Activated naive CD4-positive, alpha-beta T cell treated with anti-CD3 and anti-CD28 coated beads for 36 hours (primary cell): ENCODE data around the gene SYNDIG1. TPM values are rescaled to one million over a fixed set of nuclear protein-coding genes. Genes with fewer than 3 reads are reported as not detected.

ENCODE experiments used
- CTCF ChIA-PET: fragments of 350-600 bp; sonication (Branson Sonifier 250); formaldehyde crosslinking; loops from one replicate; lab custom pipeline; 2021; ENCODE audit warnings: antibody characterized with exemption; lab: Charles Lee
- DNase-seq: peaks from one replicate; pipeline ENCODE4 v3.0.0-alpha.2; 2020
- H3K27ac Mint-ChIP-seq: one replicate; pipeline ENCODE4 v1.8.0; 2021; ENCODE audit warnings: mild to moderate bottlenecking, mixed read lengths
- H3K27me3 Mint-ChIP-seq: one replicate; pipeline ENCODE4 v1.8.0; 2021; ENCODE audit warnings: low read depth, mixed read lengths
- H3K36me3 Mint-ChIP-seq: one replicate; pipeline ENCODE4 v1.8.0; 2021; ENCODE audit warnings: low read depth, mixed read lengths
- H3K4me1 Mint-ChIP-seq: one replicate; pipeline ENCODE4 v1.8.0; 2021; ENCODE audit warnings: low read depth, mixed read lengths
- H3K4me3 Mint-ChIP-seq: one replicate; pipeline ENCODE4 v1.8.0; 2021; ENCODE audit warnings: mild to moderate bottlenecking, moderate library complexity, mixed read lengths
- H3K9me3 Mint-ChIP-seq: one replicate; pipeline ENCODE4 v1.8.0; 2021; ENCODE audit warnings: mixed read lengths
- intact Hi-C: fragments of 100-400 bp; cut with micrococcal nuclease; formaldehyde crosslinking; loops from one replicate; pipeline ENCODE4 v1.15.1; 2023
- total RNA-seq, 2 experiments: library from RNA; stranded (reverse); gene quantifications; one replicate each; pipeline ENCODE4 v1.2.3, GENCODE V29; 2021

SYNDIG1 gene
- total RNA-seq, 2 experiments from 2014 or later: not detected

DNA sequence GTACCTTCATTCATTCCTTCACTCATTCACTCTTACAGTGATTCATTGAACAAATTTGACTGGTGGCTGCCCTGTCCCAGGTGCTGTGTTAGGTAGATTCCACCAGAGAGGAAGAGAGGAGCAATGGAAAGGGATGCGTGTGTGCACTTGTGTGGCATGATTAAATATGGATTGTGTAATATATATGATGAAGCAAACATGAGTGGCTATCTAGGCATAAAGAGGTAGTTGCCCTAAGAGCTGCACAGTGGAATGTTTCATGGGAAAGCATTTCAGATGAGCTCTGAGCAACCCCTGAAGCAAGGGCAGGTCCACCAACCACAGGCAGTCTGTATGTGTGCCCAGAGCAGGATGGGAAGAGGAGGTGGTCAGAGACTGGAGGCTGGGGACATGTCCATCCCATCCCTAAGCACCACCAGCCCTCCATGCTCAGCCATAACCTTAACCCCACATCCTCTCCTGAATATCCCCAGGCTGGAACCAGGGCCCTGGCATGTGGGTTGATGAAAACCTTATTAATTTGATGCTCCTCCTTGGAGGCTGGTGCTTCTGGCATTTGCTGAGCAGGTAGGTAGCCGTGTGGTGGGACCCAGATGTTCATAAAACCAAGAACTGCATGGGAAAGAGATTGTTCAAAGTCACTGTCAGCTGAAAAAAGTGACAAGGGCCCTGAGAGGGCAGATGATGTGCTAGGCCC is 226.2 kb downstream of the SYNDIG1 start:
- Mint-ChIP-seq H3K4me1 (no peaks in the 10 kb centered on the region), H3K36me3 (no peaks in the 10 kb centered on the region), H3K27me3 (no peaks in the 10 kb centered on the region), H3K4me3 (no peak overlapping the region), H3K9me3 (no peaks in the 10 kb centered on the region), H3K27ac (no peak overlapping the region)
- DNase-seq: no peak
- intact Hi-C loops: loop anchor here (10.0 kb wide), 1 partner anchor 59 kb away; no protein-coding TSS in a partner anchor
- CTCF ChIA-PET: no interaction called here

DNA sequence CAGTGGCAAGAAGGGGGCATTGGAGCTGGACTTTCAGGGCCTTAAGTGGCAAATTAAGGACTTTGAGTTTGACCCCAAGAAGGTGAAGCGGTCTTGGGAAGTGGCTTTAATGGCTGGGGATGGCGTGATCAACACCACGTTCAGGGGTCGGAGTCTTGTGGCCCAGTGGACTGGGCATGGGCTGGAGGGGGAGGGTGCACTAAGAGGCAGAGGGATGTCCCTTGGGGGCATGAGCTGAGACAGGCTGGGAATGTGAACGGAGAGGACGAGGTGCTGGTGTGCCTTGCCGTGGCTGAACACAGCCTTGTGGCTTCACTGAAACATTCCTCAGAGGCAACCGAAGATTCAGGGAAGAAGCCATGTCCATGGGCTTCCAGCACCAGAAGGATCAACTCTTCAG is 227.0 kb downstream of the SYNDIG1 start:
- intact Hi-C loops: loop anchor here (10.0 kb wide), 1 partner anchor 58 kb away; no protein-coding TSS in a partner anchor
- H3K36me3 Mint-ChIP-seq: no peaks in the 10 kb centered on the region
- DNase-seq: no peak
- no peaks in the 10 kb centered on the region for H3K9me3 Mint-ChIP-seq
- H3K4me1 Mint-ChIP-seq: no peaks in the 10 kb centered on the region
- H3K27ac Mint-ChIP-seq: no peak overlapping the region
- no peak overlapping the region for H3K4me3 Mint-ChIP-seq
- CTCF ChIA-PET: no interaction called here
- no peaks in the 10 kb centered on the region for H3K27me3 Mint-ChIP-seq

DNA sequence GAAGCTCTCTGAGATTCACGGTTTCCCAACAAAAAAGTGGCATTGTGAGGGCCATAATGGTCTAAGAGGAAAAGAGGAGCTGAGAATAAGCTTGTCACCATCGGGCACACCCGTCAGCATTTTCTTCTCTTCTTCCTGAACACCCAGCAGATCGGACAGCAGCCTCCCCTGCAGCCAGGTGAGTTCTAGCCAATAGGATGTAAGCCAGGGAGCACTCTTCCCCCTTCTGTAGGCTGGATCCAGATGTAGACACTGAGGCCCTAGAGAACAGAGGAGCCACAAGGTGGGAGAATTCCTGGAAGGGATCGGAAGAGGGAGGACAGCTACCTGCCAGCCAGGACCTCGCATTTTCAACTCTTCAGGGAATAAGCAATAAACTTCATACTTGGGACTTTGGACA is 228.0 kb downstream of the SYNDIG1 start:
- CTCF ChIA-PET: interaction anchor here (0.7 kb wide), 1 partner anchor 745 kb away, joined by 3 read pairs; no protein-coding TSS in a partner anchor
- Mint-ChIP-seq H3K27me3 (no peaks in the 10 kb centered on the region), H3K27ac (no peak overlapping the region), H3K36me3 (no peaks in the 10 kb centered on the region), H3K4me1 (no peaks in the 10 kb centered on the region), H3K4me3 (no peak overlapping the region), H3K9me3 (no peaks in the 10 kb centered on the region)
- DNase-seq: no peak
- intact Hi-C loops: loop anchor here (10.0 kb wide), 1 partner anchor 57 kb away; no protein-coding TSS in a partner anchor

DNA sequence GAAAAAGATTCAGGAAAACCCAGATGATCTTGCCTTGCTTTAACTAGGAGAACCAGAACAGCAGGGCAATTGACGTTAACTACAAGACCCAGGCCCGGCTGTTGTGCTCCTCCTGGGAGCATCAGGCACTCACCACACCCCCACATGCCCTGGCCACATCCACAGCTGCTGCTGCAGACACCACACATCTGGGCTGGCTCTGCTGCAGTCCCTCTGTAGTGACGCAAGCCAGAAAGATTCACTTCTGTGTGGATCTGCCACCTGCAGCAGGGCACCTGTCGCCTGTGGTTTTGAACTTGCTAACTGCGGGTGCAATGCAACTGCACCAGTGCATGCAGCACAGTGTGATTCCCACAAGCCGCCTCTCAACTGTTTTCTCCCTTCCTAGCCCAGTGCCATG is 228.8 kb downstream of the SYNDIG1 start:
- intact Hi-C loops: loop anchor here (10.0 kb wide), 1 partner anchor 57 kb away; no protein-coding TSS in a partner anchor
- H3K4me3 Mint-ChIP-seq: no peak overlapping the region
- CTCF ChIA-PET: no interaction called here
- no peaks in the 10 kb centered on the region for H3K36me3 Mint-ChIP-seq
- no peaks in the 10 kb centered on the region for H3K27me3 Mint-ChIP-seq
- no peak overlapping the region for H3K27ac Mint-ChIP-seq
- H3K4me1 Mint-ChIP-seq: no peaks in the 10 kb centered on the region
- no peaks in the 10 kb centered on the region for H3K9me3 Mint-ChIP-seq
- DNase-seq: no peak

DNA sequence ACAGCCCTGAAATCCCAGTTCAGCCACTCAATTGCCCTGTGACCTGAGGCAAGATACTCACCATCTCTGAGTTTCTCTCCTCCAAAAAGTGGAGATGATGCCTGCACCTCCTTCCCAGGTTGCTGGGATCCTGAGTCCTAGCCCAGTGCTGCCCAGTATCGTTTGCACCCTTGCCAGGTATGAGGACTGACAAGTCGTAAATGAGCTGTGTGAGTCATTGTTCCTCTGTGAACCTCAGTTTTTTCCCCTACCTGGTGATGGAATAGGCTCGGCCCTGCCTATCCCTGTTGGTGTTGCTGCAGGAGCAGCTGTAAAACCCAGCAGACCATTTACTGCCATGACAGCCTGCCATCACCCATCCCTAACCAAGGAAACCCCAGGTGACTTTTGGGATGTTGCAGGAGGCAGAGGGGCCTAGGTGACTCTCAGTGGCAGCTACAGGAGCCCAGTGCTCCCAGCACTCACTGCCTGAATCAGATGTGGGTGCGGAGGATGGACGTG is 229.3 kb downstream of the SYNDIG1 start:
- Mint-ChIP-seq H3K9me3 (no peaks in the 10 kb centered on the region), H3K36me3 (no peaks in the 10 kb centered on the region), H3K27me3 (no peaks in the 10 kb centered on the region), H3K27ac (no peak overlapping the region), H3K4me1 (no peaks in the 10 kb centered on the region), H3K4me3 (no peak overlapping the region)
- CTCF ChIA-PET: interaction anchor here (0.6 kb wide), 1 partner anchor 108 kb away, joined by 3 read pairs; no protein-coding TSS in a partner anchor
- intact Hi-C loops: loop anchor here (10.0 kb wide), 1 partner anchor 56 kb away; no protein-coding TSS in a partner anchor
- no peak for DNase-seq

DNA sequence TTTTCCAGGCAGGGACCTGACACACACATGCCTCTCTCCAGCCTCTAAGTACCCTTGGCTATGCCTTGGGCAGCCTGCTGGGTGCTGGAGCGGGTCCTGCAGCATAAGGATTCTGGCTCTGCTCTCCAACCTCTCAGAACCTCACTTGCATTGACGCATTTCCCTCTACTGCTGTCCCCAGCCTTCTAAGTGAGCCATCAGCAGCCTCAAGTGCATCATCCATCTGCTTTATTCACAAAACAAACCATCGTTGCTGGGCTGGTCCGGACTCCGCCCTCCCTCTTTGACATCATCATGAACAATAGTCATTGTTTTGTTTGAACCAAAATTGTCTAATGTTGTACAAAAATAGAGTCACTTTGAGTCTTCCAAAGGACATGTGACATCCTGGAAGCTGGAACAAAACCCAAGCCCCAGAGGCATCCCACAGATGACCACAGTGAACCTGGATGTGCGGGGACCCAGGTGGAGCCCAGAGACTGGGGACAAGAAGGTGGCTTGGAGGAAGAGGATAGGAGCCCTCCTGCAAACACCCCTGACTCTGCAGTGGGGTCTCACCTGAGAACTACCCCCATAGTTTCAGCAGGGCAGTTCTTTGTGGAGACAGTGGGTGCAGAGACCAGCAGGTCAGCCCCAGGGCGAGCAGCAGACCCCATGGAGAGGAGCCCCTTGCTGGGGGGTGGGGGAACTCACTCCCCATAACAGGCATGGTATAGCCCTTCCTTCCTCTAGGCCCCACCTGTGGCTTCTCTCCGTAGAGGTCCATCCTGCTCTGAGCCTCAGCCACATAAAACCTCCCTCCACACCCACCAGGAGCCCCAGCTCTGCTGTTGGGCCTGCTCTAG is 230.1 kb downstream of the SYNDIG1 start:
- no peaks in the 10 kb centered on the region for H3K4me1 Mint-ChIP-seq
- H3K4me3 Mint-ChIP-seq: no peak overlapping the region
- DNase-seq: no peak
- no peaks in the 10 kb centered on the region for H3K9me3 Mint-ChIP-seq
- no peaks in the 10 kb centered on the region for H3K36me3 Mint-ChIP-seq
- CTCF ChIA-PET: interaction anchor here (0.6 kb wide), 1 partner anchor 109 kb away, joined by 3 read pairs; no protein-coding TSS in a partner anchor
- intact Hi-C loops: loop anchor here (10.0 kb wide), 1 partner anchor 55 kb away; no protein-coding TSS in a partner anchor
- no peaks in the 10 kb centered on the region for H3K27me3 Mint-ChIP-seq
- no peak overlapping the region for H3K27ac Mint-ChIP-seq

DNA sequence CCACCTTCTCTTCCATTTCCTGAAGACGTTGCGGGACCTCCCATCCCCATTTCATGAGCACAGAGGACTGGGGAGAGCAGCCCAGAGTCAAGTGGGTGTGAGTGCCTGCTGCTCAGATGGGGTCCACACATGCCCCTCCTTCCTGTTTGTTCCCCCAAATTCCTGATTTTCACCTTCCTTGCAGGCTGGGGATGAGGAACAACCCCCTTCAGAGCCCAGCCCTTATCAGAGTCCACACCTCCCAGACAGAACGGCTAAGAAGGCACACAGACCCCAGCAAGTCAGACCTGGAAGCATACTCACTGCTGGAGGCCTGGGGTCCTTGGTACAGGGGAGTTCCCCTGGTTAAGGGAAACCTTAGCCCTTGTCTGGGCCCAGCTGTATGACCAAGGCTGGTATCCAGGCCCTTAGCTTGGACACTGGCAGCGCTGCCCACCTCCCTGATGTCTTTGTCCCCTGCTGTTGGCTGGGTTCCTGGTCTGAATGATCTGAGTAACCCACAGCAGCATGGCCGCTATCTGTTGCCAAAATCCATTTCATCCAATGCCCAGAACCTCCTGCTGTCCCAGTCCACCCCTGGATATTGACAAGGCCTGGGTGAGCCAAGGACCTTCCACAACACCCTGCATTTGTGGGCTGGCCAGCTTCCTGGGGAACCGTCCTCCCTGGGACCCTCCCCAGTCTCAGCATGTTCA is 230.9 kb downstream of the SYNDIG1 start:
- Mint-ChIP-seq H3K4me3 (no peak overlapping the region), H3K27ac (no peak overlapping the region), H3K36me3 (no peaks in the 10 kb centered on the region), H3K4me1 (no peaks in the 10 kb centered on the region), H3K9me3 (no peaks in the 10 kb centered on the region), H3K27me3 (no peaks in the 10 kb centered on the region)
- DNase-seq: no peak
- intact Hi-C loops: no loop called here
- CTCF ChIA-PET: no interaction called here

DNA sequence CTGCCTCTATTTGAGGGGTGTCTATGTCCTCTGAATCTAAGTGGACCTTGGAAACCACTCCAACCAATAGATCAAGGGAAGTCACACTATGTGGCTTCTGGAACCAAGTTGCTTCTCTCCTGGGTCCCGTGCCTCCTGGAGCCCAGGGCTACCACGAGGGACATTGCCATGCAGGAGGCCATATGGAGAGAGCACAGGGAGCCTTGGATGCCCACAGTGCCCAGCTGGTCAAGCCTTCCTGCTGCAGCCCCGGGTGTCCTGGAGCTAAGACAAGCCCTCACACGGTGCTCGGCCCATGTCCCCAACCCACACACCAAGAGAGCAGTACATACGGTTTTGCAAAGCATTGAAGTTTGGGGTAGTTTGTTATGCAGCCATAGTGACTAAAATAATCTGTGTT is 231.6 kb downstream of the SYNDIG1 start:
- CTCF ChIA-PET: no interaction called here
- Mint-ChIP-seq H3K27me3 (no peaks in the 10 kb centered on the region), H3K27ac (no peak overlapping the region), H3K9me3 (no peaks in the 10 kb centered on the region), H3K4me1 (no peaks in the 10 kb centered on the region), H3K36me3 (no peaks in the 10 kb centered on the region), H3K4me3 (no peak overlapping the region)
- intact Hi-C loops: no loop called here
- DNase-seq: no peak

DNA sequence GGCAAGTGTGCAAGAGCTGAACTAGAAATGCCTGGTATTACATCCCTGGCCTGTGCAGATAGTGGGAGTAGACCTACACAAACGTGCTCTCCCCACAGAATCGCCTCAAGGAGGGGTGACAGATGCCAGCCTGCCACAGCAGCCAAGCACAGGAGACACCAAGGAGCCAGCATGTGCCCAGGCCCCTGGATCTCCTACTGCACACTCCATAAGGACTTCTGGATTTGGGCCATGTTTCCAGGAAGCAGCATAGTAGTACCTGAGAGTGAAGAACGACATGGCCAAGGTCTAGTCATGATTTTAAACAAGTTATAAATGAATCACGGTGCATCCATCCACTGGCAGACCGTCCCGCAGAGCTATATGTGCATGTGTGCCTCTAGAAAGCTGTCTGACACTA is 232.2 kb downstream of the SYNDIG1 start:
- Mint-ChIP-seq H3K4me3 (no peak overlapping the region), H3K4me1 (no peaks in the 10 kb centered on the region), H3K27me3 (no peaks in the 10 kb centered on the region), H3K36me3 (no peaks in the 10 kb centered on the region), H3K27ac (no peak overlapping the region), H3K9me3 (no peaks in the 10 kb centered on the region)
- CTCF ChIA-PET: no interaction called here
- DNase-seq: no peak
- intact Hi-C loops: no loop called here

DNA sequence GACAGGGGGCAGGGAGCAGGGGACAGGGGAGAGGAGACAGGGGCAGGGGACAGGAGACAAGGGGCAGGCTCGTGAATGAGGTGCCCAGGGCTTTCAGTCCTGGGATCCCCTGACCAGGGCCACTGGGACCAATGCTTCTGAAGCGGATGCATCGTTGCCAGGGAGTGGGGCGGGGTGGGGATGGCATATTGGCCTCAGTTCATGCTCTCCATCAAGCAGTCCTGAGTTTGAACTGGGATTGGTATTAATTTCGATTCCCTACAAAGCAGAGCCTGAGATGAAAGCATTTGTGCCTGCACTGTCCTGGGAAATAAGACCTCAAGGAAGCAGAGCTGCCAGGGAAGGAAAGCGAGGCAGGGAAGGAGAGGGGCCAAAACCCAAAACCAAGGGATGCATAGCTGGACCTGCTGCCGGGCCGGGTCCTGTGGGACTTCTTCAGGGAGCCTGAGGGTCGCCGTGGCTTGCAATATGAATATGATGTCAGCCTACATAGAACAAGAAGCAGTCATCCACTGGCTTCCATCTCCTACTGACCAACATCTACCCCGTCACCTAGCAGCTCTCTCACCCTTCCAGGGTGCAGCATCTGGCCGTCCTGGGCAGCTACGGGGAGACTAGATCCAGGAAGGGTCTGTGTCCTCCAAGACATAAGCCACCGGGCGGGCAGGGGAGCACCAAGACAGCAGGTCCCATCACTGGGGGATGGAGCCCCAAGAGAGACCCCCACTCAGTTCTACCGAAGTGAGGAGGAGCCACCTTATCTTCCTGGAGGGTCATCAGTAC is 233.3 kb downstream of the SYNDIG1 start:
- no peaks in the 10 kb centered on the region for H3K27me3 Mint-ChIP-seq
- CTCF ChIA-PET: no interaction called here

DNA sequence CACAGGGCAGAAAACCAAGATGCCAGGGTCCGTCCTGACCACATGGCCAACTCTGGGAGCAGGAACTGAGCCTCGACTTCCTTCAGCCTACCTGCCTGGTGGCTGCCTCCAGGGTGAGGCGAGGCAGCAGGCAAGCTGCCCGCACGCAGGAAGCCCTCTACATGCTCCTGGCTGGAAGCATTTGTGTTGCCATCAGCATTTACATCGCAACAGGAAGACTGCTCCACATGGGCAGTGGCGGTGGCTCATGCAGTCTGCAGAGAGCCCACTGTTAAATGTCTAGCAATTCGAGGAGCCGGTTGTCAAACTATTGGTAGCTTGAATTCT is 233.8 kb downstream of the SYNDIG1 start:
- no peaks in the 10 kb centered on the region for H3K9me3 Mint-ChIP-seq
- H3K4me1 Mint-ChIP-seq: no peaks in the 10 kb centered on the region
- no peak for DNase-seq
- intact Hi-C loops: no loop called here
- H3K4me3 Mint-ChIP-seq: no peak overlapping the region
- CTCF ChIA-PET: no interaction called here
- no peaks in the 10 kb centered on the region for H3K27me3 Mint-ChIP-seq
- no peak overlapping the region for H3K27ac Mint-ChIP-seq
- no peaks in the 10 kb centered on the region for H3K36me3 Mint-ChIP-seq

More for the DNA sequence above, 233.3 kb downstream of the SYNDIG1 start:
- DNase-seq: no peak
- Mint-ChIP-seq H3K4me3 (no peak overlapping the region), H3K27ac (no peak overlapping the region), H3K36me3 (no peaks in the 10 kb centered on the region), H3K4me1 (no peaks in the 10 kb centered on the region), H3K9me3 (no peaks in the 10 kb centered on the region)
- intact Hi-C loops: no loop called here
